T47D (cell line): ENCODE data around the gene FAM13C.
"Not testable (repeated sequence)": the region's sequence is repeated elsewhere in the genome, so short reads cannot be mapped to it uniquely, and the experiment has no call there.

Experiments
- DNase-seq, 2 experiments: peaks; one replicate each; pipeline versions ENCODE4 v3.0.0 to v3.0.0-alpha.2; 2011 to 2012; ENCODE audit warnings: low read depth in 1 of 2, low spot score in 1 of 2
- JUND ChIP-seq: IDR thresholded peaks from 2 replicates; pipeline ENCODE4 v1.6.1; 2012; ENCODE audit warnings: low read depth
- in situ Hi-C: cut with HindIII; loops from 2 replicates; pipeline ENCODE4 v1.10.0; 2016; ENCODE audit warnings: low sequenced_read_pairs, low pct_unique_long_range_greater_than_20kb

The FAM13C gene

DNA sequence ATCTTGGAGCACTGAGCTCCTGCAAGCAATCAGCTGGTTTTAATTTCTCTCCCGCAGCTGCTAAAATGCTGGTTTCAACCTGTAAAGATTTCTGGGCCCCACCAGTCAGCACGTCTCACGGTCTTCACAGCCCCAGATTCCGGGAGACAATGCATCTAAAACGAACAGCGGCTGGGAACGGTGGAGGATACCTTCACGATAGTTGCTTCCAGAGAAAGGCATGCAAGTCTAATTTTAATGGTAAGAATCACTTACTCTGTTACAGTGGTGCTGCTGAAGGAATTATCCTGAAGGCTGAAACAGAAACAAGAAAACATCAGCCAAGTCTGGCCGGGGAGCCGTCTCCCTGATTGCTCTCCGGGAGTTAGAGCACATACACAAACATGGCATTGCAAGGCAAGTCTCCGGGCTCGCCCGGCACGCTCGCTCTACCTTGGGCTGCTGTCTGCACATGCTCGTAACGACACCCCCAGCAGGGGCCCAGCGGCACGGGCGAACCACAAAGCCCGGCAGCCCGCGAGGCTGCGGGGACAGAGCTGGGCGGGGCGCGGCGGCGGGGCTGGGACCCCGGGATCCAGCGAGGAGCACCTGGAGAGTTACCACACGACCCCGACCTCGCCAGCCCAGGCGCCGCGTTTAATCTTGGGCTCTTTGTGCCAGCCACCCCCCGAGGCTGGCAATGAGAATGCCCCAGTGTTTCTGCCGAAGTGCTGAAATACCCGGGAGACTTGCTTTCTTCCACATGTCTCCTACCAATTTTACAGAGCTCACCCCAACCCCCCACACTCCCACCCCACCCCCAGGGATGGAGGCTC, at the start of gene FAM13C:
FAM13C (minus strand) TSS at position 406 of the 815 bp plus-strand sequence; CDS start at position 317, 89 bp downstream.
- no peak for TF ChIP-seq JUND
- DNase-seq = peak; percentile 60 to 81
- in situ Hi-C loops = no loop called here

DNA sequence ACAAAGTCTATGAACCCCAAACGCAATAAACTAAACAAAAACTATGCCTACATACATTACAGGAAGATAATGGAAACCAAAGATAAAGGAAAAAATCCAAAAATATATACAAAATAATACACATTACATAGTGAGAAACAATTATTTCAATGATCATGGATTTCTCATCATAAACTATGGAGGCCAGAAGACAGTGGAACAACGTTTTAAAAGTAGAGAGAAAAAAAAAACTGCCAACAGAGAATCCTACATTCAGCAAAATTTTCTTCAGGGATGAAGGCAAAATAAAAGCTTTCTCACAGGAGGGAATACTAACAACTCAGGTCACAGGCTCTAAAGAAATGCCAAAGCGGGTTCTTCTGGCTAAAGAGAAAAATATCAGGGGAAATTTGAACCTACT, 42.9 kb upstream of the FAM13C start:
- in situ Hi-C loops = no loop called here
- no peak for DNase-seq
- no peak for TF ChIP-seq JUND

DNA sequence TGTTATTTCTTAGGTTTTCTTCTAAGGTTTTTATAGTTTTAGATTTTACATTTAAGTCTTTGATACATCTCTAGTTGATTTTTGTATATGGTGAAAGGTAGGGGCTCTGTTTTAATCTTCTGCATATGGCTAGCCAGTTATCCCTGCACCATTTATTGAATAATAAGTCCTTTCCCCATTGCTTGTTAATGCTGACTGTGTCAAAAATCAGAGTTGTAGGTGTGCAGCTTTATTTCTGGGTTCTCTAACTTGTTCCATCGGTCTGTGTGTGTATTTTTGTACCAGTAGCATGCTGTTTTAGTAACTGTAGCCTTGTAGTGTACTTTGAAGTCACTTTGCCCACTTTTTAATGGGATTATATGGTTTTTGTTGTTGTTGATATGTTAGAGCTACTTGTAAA, 37.9 kb upstream of the FAM13C start:
- DNase-seq = no peak
- in situ Hi-C loops = no loop called here
- no peak for TF ChIP-seq JUND

- DNase-seq, in situ Hi-C loops: not testable (repeated sequence)
Measured at GRCh38 chr10:59399329-59399728, 37.0 kb upstream of the FAM13C start.

- DNase-seq = no peak
- in situ Hi-C loops = no loop called here
- TF ChIP-seq JUND = no peak
Measured at GRCh38 chr10:59397961-59398360, 35.6 kb upstream of the FAM13C start.

DNA sequence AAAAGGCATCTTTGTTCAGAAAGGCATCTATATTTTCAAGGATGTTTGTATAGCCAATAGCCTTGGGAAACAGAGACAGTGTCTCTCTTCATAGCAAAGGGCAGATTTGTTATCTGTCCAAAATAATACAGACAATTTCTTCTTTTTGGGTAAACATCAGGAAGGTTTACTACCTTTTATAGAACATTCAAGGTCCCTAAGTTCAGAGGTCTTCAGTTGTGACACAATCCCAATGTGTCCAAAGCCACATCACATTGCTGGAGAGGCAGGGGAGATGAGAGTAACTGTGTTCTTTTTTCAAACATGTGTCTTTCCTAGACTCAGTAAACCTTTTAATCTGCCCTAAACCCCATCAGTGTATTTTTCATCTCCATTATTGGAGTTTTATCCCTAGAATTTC, 33.6 kb upstream of the FAM13C start:
- in situ Hi-C loops = no loop called here
- no peak for DNase-seq

GRCh38 chr10:59393349-59393748, 31.0 kb upstream of the FAM13C start:
- no peak for TF ChIP-seq JUND
- DNase-seq = no peak
- in situ Hi-C loops = no loop called here

More for the DNA sequence above, 33.6 kb upstream of the FAM13C start:
- no peak for TF ChIP-seq JUND

DNA sequence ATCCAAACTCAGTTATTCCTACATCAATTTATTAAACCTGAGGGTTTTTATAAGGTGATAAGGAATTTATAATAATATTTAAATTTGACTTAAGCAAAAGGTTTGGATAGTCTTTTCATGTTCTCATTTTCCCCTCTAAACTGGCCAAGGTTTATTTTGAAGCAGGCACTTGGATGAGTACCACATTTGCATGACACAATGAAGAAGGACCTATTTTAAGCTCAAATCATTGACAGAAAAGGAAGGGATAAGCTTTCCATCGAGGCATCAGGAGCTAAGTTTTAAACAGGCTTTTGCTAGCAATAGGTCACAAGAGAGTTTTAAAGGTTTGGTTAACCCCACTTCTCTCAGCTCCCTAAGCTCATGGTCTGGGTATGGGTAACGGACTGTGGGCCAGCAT, 28.7 kb upstream of the FAM13C start:
- in situ Hi-C loops = no loop called here
- DNase-seq = no peak
- TF ChIP-seq JUND = no peak

GRCh38 chr10:59388671-59388976, 26.3 kb upstream of the FAM13C start:
- in situ Hi-C loops = no loop called here
- no peak for TF ChIP-seq JUND
- peak in 1 of 2 experiments; percentile 19 for DNase-seq

DNA sequence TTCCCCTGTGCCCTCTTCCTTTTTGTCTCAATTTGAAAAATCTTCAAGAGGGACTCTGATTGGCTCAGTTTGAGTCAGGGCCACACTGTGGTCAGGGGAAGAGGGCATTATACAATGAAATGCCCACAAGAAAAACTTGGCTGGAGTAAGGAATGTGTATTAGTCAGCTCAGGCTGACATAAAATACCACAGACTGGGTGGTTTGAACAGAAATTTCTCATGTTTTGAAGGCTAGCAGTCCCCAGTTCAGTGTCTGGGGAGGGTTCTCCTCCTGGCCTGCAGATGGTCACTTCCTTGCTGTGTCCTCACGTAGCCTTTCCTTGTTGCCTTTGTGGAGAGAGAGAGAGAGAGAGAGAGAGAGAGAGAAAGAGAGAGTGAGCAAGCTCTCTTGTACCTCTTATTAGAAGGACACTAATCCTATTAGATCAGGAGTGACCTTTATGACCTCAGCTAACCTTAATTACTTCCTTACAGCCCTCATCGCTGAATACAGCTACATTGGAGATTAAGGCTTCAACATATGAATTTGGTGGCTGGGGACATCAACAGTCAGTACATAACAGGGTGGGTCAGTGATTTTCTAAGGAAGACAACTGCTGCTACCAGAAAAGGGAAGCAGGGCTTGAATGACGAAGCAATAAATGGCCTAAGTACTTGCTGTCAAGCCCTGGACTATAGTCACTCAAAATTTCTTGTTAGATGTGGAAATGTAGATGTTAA, 25.8 kb upstream of the FAM13C start:
- no peak for DNase-seq
- in situ Hi-C loops = no loop called here
- no peak for TF ChIP-seq JUND

DNA sequence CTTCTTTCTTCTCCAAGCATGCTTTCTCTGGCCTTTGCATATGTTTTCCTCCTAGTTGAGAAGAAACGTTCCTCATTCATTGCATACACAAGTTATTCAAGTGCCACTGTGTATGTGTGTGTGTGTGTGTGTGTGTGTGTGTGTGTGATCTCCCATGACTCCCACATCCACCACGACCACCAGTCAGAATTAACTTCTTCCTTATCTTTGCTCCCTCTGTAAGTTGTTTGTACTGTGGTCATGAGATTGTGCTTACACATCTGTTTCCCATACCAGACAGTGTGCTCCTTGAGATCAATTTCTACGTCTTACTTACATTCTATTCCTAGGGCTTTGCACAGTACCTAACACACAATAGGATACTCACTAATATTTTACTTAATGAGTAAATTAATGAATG, 22.4 kb upstream of the FAM13C start:
- DNase-seq = no peak
- in situ Hi-C loops = no loop called here
- TF ChIP-seq JUND = no peak

GRCh38 chr10:59383908-59384307, 21.6 kb upstream of the FAM13C start:
- in situ Hi-C loops = no loop called here
- TF ChIP-seq JUND = no peak

DNA sequence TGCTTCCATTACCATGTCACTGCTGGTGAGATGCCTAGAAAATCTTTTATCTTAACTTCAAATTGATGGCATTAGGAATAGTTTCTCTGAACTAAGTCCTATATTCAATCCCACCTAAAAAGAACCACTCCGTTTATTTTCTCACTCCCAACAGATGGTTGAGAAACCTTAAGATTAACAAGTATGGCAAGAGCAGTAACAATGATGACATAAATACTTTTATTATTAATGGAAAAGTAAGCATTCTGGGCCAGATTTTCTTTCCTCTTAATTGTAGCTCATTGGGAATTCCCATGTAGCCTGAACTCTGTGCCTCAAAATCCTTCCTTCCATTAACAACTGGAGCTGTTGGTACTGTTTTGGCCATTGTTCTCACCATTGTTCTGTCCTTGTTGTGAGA, 21.1 kb upstream of the FAM13C start:
- no peak for TF ChIP-seq JUND
- in situ Hi-C loops = no loop called here
- no peak for DNase-seq

More at GRCh38 chr10:59383908-59384307, 21.6 kb upstream of the FAM13C start:
- no peak for DNase-seq
